Lung (tissue), 12 donors: ENCODE measurements around the gene PACRG. TPM values are rescaled to one million over a fixed set of nuclear protein-coding genes. Genes with fewer than 3 reads are reported as not detected.

Source experiments
- ATAC-seq: fragments of 200-7000 bp; cut with Tn5 transposase; one replicate; pipeline ENCODE4 v1.9.1; 2020; ENCODE audit warnings: moderate number of reproducible peaks; ENCODE audit not compliant: insufficient read depth, low FRiP score
- DNase-seq, 3 donors: peaks; one replicate each; pipeline ENCODE4 v3.0.0-alpha.2; 2013 to 2017
- H3K27ac ChIP-seq, 2 donors: one replicate each; pipeline ENCODE4 v1.5.1; 2013; ENCODE audit warnings: mild to moderate bottlenecking in 2 of 2, moderate library complexity in 2 of 2, control low read depth in 1 of 2, inconsistent platforms in 1 of 2, low read depth in 1 of 2, low read length in 1 of 2
- H3K27me3 ChIP-seq, 3 donors: one replicate each; pipeline ENCODE4 v1.5.1; 2013; ENCODE audit warnings: low read length in 2 of 3; ENCODE audit not compliant: control insufficient read depth in 3 of 3, insufficient read depth in 3 of 3
- H3K36me3 ChIP-seq, 4 donors: one replicate each; pipeline ENCODE4 v1.5.1; 2013; ENCODE audit warnings: low read length in 4 of 4, mild to moderate bottlenecking in 1 of 4, moderate library complexity in 1 of 4; ENCODE audit not compliant: control insufficient read depth in 4 of 4, insufficient read depth in 4 of 4
- H3K4me1 ChIP-seq, 5 donors: one replicate each; pipeline ENCODE4 v1.5.1; 2013; ENCODE audit warnings: low read length in 5 of 5, mild to moderate bottlenecking in 2 of 5, moderate library complexity in 1 of 5; ENCODE audit not compliant: control insufficient read depth in 5 of 5, insufficient read depth in 5 of 5
- H3K4me3 ChIP-seq: one replicate; pipeline ENCODE4 v1.5.1; 2013; ENCODE audit warnings: mild to moderate bottlenecking, control low read depth, moderate library complexity
- H3K9ac ChIP-seq, 2 donors: one replicate each; pipeline ENCODE4 v1.5.1; 2013; ENCODE audit warnings: low read length in 2 of 2, control low read depth in 1 of 2; ENCODE audit not compliant: insufficient read depth in 1 of 2
- H3K9me3 ChIP-seq, 4 donors: one replicate each; pipeline ENCODE4 v1.5.1; 2013; ENCODE audit warnings: low read length in 3 of 4, mild to moderate bottlenecking in 1 of 4, moderate library complexity in 1 of 4; ENCODE audit not compliant: control insufficient read depth in 4 of 4, insufficient read depth in 3 of 4
- CTCF ChIP-seq: IDR thresholded peaks from 2 replicates; pipeline ENCODE4 v1.5.1; 2012; ENCODE audit warnings: mild to moderate bottlenecking; ENCODE audit errors: control extremely low read depth, extremely low read depth
- WGBS, 2 donors: extraction: QIAGEN DNeasy Blood & Tissue Kit; methylation state at CpG; one replicate each; pipeline ENCODE4 v1.1.7; 2013; 5-methylcytosine and 5-hydroxymethylcytosine counted together
- polyA plus RNA-seq, 2 donors: library from polyadenylated mRNA; stranded (reverse); fragments of 200-250 nt; gene quantifications; one replicate each; pipeline ENCODE4 v1.2.1, GENCODE V29; 2013
- total RNA-seq, 2 donors: library from RNA; depleted of rRNA in 1 of 2; stranded (reverse); fragments of >200 nt in 1 of 2; gene quantifications; one replicate each; pipeline ENCODE4 v1.2.1, GENCODE V29; 2014 to 2021
- donor health status: control.
- donor health status: control.
- donor health status: Bipolar disorder and iron deficiency.
- donor health status: healthy.
- donor health status: DM: yes; HTN: yes; CAD: no.

The PACRG gene
- total and polyA plus RNA-seq, 4 donors, result 3.8 to 26.6 (median 7.4) TPM

- no peaks in the 10 kb centered on the region for H3K9me3 ChIP-seq
- no peak overlapping the region for H3K9ac ChIP-seq
- ATAC-seq (no peak), DNase-seq (no peak)
- H3K36me3 ChIP-seq, result no peaks in the 10 kb centered on the region
- peaks cover 6 to 26% (median 7%) of the 10 kb centered on the region in 5 donors for H3K4me1 ChIP-seq
- no peaks in the 10 kb centered on the region for H3K27me3 ChIP-seq
- 80 to 90% methylated on average over 7 of the region's 7 CpGs for WGBS, 2 donors
- no peak for TF ChIP-seq CTCF
- H3K27ac ChIP-seq, result no peak overlapping the region
- no peak overlapping the region for H3K4me3 ChIP-seq
Observed at GRCh38 chr6:163332575-163332974, 604.8 kb downstream of the PACRG start.

- Histone ChIP-seq H3K9ac (no peak overlapping the region), H3K9me3 (no peaks in the 10 kb centered on the region), H3K4me1 (peaks cover 6 to 26% (median 7%) of the 10 kb centered on the region in 5 donors), H3K27me3 (no peaks in the 10 kb centered on the region), H3K27ac (no peak overlapping the region), H3K36me3 (no peaks in the 10 kb centered on the region), H3K4me3 (no peak overlapping the region)
- 71 to 81% methylated on average over 4 of the region's 4 CpGs for WGBS, 2 donors
- DNase-seq, result no peak
- ATAC-seq, result no peak
- TF ChIP-seq CTCF, result no peak
Observed at GRCh38 chr6:163333038-163333437, 605.3 kb downstream of the PACRG start.

GRCh38 chr6:163333701-163334663, 606.2 kb downstream of the PACRG start:
- peak; percentile 59 to 86 (median 83) for DNase-seq

More at GRCh38 chr6:163333701-163334663, 606.2 kb downstream of the PACRG start:
- TF ChIP-seq CTCF, result no peak
- Histone ChIP-seq H3K27ac (peak overlapping the region in 1 of 2 donors; percentile 95), H3K9me3 (no peaks in the 10 kb centered on the region), H3K9ac (no peak overlapping the region), H3K4me1 (peaks cover 7 to 31% (median 11%) of the 10 kb centered on the region in 5 donors), H3K27me3 (no peaks in the 10 kb centered on the region), H3K4me3 (no peak overlapping the region), H3K36me3 (no peaks in the 10 kb centered on the region)
- WGBS, 2 donors, result 72 to 78% methylated on average over 26 of the region's 26 CpGs
- ATAC-seq, result no peak
